HG03159 (cell line): ENCODE measurements around the gene OBP2A.
"Not testable (repeated sequence)": the region's sequence is repeated elsewhere in the genome, so short reads cannot be mapped to it uniquely, and the experiment has no call there.

Experiments used
- ATAC-seq: cut with Tn5 transposase; IDR thresholded peaks from one replicate; pipeline ENCODE4 v1.9.1; 2021; ENCODE audit warnings: mild to moderate bottlenecking, moderate library complexity; ENCODE audit not compliant: unreplicated experiment

The OBP2A gene, protein sequence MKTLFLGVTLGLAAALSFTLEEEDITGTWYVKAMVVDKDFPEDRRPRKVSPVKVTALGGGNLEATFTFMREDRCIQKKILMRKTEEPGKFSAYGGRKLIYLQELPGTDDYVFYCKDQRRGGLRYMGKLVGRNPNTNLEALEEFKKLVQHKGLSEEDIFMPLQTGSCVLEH

GRCh38 chr9:135545646-135546176 lies at the start of gene OBP2A:
OBP2A (plus strand) TSS chr9:135546126; CDS start chr9:135546181, 55 bp downstream.
- not testable (repeated sequence) for ATAC-seq

- ATAC-seq = no peak
Observed at GRCh38 chr9:135498381-135499126, 47.4 kb upstream of the OBP2A start.

GRCh38 chr9:135499326-135500070 lies 46.4 kb upstream of the OBP2A start:
- ATAC-seq = peak; percentile 48

DNA sequence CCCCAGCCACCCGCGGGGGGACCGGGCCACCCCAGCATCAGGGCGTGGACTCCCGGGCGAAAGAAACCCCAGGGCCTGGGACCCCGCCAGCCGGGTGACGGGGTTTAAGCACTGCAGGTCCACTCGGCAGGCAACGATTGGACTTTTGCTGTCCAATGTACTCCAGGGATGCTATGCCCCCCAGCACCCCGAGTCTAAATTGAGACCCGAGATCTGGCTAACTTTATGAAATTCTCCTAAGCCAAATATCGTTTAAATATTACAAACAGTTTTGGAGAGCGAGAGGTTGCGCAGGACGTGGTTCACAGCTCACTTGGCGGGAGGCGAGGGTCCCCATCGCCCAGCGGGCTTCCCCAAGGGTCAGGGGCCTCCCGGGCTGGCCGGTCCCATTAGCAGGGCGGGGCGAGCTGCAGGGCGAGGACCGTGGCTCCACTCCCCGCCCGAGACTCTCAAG lies 45.8 kb upstream of the OBP2A start:
- ATAC-seq = peak; percentile 21

- peak; percentile 79 for ATAC-seq
Observed at GRCh38 chr9:135500525-135501260, 45.2 kb upstream of the OBP2A start, which contains the start of gene MRPS2. MRPS2 (plus strand) TSS chr9:135500682; CDS start chr9:135500711, 29 bp downstream.

GRCh38 chr9:135501261-135502167 lies 44.4 kb upstream of the OBP2A start:
- ATAC-seq = no peak

GRCh38 chr9:135502168-135502872 lies 43.6 kb upstream of the OBP2A start:
- ATAC-seq = no peak

DNA sequence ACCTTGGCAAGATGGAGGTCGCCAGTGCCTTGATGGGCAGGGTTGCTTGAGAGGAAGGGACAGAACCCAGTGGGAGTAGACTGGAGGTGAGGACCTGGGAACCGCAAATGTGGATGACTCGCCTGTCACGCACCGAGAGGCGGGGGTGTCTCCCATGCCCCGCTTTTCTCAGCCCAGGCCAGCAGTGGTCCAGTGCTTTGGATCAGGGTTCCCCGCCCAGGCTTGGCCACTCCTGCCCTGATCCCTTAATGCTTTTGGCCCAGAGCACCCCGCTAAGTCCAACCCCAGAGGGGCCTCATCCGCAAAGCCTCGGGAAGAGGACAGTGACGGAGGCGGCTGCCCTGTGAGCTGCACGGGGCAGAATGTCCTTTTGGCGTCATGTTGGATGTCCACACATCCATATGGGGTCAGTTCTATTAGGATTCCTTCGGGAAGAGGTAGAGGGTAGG lies 43.0 kb upstream of the OBP2A start:
- ATAC-seq = no peak

DNA sequence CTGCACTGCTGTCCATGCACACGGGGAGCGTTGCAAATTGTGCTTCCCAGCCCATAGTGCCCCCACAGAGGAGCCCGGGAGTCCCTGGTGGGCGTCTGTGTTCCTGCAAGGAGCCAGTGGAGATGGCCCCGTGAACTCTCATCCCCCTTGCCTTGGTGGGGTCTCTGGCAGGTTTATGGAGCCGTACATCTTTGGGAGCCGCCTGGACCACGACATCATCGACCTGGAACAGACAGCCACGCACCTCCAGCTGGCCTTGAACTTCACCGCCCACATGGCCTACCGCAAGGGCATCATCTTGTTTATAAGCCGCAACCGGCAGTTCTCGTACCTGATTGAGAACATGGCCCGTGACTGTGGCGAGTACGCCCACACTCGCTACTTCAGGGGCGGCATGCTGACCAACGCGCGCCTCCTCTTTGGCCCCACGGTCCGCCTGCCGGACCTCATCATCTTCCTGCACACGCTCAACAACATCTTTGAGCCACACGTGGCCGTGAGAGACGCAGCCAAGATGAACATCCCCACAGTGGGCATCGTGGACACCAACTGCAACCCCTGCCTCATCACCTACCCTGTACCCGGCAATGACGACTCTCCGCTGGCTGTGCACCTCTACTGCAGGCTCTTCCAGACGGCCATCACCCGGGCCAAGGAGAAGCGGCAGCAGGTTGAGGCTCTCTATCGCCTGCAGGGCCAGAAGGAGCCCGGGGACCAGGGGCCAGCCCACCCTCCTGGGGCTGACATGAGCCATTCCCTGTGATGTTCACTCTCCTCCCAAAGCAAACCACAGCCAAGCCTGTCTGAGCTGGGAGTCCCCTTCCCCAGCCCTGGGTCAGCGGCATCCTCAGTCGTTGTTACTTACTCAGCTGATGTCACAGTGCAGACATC lies 42.3 kb upstream of the OBP2A start:
- no peak for ATAC-seq

DNA sequence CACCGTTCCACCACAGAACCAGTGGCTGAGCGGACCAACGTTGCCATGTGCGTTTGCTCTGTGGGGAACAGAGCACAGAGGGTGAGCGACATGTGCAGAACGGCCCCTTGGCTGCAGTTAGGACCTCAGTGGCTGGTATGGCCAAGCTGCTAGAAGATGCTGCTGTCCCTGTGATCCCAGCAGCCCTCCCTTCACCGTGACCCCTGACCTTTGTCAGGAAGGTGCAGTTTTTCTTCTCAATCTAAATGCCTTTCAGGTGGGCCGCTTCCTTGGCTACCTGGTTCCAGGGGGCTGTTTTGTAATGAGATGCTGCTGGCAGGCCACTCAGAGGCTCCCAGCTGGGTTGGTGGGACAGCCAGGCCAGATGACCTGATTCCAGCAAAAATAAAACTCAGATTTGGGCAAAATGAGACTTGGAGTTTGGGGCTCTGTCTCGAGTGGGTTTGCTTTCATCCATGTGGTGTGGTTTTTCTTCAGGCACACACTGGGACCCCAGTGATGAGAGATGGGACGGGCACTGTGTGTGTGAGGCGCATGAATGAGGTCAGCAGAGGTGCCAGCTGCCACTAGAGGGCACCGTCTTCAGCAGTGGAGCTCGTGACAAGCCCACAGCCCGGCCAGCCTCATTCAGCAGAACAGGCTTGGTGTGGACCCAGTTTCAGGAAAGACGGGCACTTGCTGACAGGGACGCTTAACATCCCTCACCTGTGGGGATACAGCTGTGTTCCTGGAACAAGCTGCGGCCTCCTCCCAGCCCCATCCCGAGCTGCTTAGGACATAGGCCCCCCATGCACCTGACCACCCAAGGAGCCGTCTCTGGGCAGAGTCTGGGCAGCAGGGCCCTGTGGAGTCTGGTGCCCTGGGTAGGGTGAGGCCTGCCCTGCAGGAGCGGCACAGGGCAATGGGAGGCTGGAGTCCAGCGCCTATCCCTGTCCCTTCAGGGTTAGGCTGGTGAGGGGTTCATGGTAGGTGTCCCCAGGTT lies 41.4 kb upstream of the OBP2A start:
- no peak for ATAC-seq

GRCh38 chr9:135505406-135506187 lies 40.3 kb upstream of the OBP2A start:
- no peak for ATAC-seq

DNA sequence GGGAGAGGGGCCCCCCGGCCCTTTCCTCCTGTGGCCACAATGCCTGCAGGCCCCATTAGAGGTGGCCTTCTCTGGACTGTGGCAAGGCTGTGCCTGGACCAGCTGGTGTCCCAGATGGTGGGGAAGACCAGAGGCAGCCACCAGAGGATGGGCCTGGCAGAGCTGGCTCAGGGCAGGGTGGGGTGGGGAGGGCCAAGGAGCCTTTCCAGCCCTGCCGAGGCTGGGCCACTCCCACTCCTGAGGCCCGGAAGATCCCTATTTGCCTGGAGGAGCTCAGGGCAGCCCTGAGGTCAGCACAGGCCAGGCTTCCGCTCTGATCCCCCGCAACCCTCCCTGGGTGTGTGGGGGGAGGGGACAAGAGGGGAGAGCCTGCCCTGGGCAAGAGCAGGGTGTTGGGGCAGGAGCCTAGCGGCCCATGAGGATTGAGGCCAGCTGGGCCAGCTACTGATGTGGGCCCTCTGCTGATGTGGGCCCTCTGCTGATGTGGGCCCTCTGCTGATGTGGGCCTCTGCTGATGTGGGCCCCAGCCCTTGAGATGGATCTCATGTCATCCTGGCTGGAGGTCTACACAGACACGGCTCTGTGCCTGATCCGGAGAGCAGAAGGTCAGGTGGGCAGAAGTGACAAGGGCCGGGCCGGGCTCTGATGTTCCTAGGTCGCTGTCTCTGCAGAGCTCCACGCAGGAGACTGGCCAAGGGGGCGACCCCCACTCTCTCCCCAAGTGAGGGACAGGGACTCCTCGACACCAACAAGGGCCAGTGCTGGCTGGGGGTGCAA lies 39.4 kb upstream of the OBP2A start:
- ATAC-seq = no peak

- ATAC-seq = no peak
Observed at GRCh38 chr9:135507104-135508035, 38.6 kb upstream of the OBP2A start.

DNA sequence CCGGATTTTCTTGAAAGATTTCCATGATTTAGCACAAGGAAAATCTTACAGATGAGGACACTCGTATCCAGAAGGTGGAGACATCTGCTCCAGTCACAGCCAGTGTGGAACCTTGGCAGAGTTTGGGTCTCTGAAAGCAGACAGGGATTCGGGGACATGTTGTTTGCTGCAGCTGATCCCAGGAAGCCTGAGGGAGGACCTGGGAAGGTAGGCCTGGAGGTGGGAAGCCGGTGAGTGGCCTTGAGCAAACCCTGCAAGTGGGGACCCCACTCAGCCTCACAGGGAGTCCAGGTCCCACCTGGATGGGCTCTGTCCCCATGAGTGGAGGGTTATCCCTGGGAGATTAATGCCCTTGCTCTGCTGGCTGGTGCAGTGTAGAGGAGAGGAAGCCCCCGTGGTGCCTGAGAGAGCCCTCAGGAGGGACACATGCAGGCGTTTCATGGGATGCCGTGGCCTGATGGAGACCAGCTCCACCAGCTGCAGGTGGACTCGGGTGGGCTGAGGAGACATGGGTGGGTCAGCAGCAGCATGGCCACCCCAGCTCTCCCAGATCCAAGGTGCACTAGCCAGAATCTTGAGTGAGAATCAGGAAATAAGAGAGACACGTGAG lies 37.6 kb upstream of the OBP2A start:
- no peak for ATAC-seq
